Trophoblast cell (in vitro differentiated cells and primary cell): ENCODE data around the gene SDHC.

Source experiments
- DNase-seq, 2 donors: peaks; one replicate each; pipeline ENCODE4 v3.0.0-alpha.2; 2016
- H2AFZ ChIP-seq: 2 replicates; pipeline ENCODE4 v1.6.1; 2013; ENCODE audit warnings: low read length, moderate library complexity, mild to moderate bottlenecking; ENCODE audit not compliant: insufficient read depth, poor library complexity
- H2AK5ac ChIP-seq: 2 replicates; pipeline ENCODE4 v1.6.1; 2013; ENCODE audit warnings: mild to moderate bottlenecking, low read length
- H2BK120ac ChIP-seq: 2 replicates; pipeline ENCODE4 v1.6.1; 2013; ENCODE audit warnings: low read length, mild to moderate bottlenecking, moderate library complexity; ENCODE audit not compliant: insufficient read depth, poor library complexity
- H2BK12ac ChIP-seq: 2 replicates; pipeline ENCODE4 v1.6.1; 2013; ENCODE audit warnings: mild to moderate bottlenecking, low read length, moderate library complexity
- H2BK5ac ChIP-seq: 2 replicates; pipeline ENCODE4 v1.6.1; 2013; ENCODE audit warnings: low read length, low read depth, moderate library complexity, mild to moderate bottlenecking; ENCODE audit not compliant: poor library complexity
- H3K14ac ChIP-seq: 2 replicates; pipeline ENCODE4 v1.6.1; 2013; ENCODE audit warnings: mild to moderate bottlenecking, low read length
- H3K18ac ChIP-seq: 2 replicates; pipeline ENCODE4 v1.6.1; 2013; ENCODE audit warnings: mild to moderate bottlenecking, low read length
- H3K23ac ChIP-seq: 2 replicates; pipeline ENCODE4 v1.6.1; 2013; ENCODE audit warnings: low read length
- H3K27ac ChIP-seq: 2 replicates; pipeline ENCODE4 v1.5.1; 2013; ENCODE audit warnings: low read depth, mild to moderate bottlenecking, inconsistent platforms, low read length, moderate library complexity
- H3K27me3 ChIP-seq: 2 replicates; pipeline ENCODE4 v1.6.1; 2013; ENCODE audit warnings: inconsistent platforms, mild to moderate bottlenecking, low read length, moderate library complexity; ENCODE audit not compliant: insufficient read depth
- H3K36me3 ChIP-seq, 2 experiments: 1 replicate in 1 of 2; 2 replicates in 1 of 2; pipeline ENCODE4 v1.6.1; 2013; ENCODE audit warnings: low read length in 2 of 2, mild to moderate bottlenecking in 2 of 2, moderate library complexity in 1 of 2; ENCODE audit not compliant: insufficient read depth in 2 of 2, control insufficient read depth in 1 of 2
- H3K4ac ChIP-seq: 2 replicates; pipeline ENCODE4 v1.6.1; 2013; ENCODE audit warnings: low read depth, mild to moderate bottlenecking, low read length, moderate library complexity
- H3K4me1 ChIP-seq, 2 experiments: 1 replicate in 1 of 2; 2 replicates in 1 of 2; pipeline ENCODE4 v1.6.1; 2013; ENCODE audit warnings: low read length in 2 of 2, mild to moderate bottlenecking in 2 of 2, moderate library complexity in 1 of 2; ENCODE audit not compliant: insufficient read depth in 2 of 2, control insufficient read depth in 1 of 2
- H3K4me2 ChIP-seq: 2 replicates; pipeline ENCODE4 v1.6.1; 2013; ENCODE audit warnings: inconsistent platforms, mild to moderate bottlenecking, low read length, moderate library complexity
- H3K4me3 ChIP-seq: 2 replicates; pipeline ENCODE4 v1.5.1; 2013; ENCODE audit warnings: mild to moderate bottlenecking, low read depth, low read length, inconsistent platforms
- H3K79me1 ChIP-seq: one replicate; pipeline ENCODE4 v1.6.1; 2013; ENCODE audit warnings: low read length
- H3K79me2 ChIP-seq: 2 replicates; pipeline ENCODE4 v1.6.1; 2013; ENCODE audit warnings: low read length, mild to moderate bottlenecking; ENCODE audit not compliant: control insufficient read depth, insufficient read depth, poor library complexity
- H3K9ac ChIP-seq: 2 replicates; pipeline ENCODE4 v1.6.1; 2013; ENCODE audit warnings: mild to moderate bottlenecking, low read length
- H3K9me3 ChIP-seq: 2 replicates; pipeline ENCODE4 v1.6.1; 2013; ENCODE audit warnings: low read depth, mild to moderate bottlenecking, control low read depth, inconsistent platforms, low read length; ENCODE audit not compliant: insufficient read depth
- H4K12ac ChIP-seq: 2 replicates; pipeline ENCODE4 v1.6.1; 2013; ENCODE audit warnings: low read depth, mild to moderate bottlenecking, low read length, moderate library complexity
- H4K8ac ChIP-seq: 2 replicates; pipeline ENCODE4 v1.6.1; 2013; ENCODE audit warnings: low read depth, mild to moderate bottlenecking, low read length, moderate library complexity
- H4K91ac ChIP-seq: one replicate; pipeline ENCODE4 v1.6.1; 2013; ENCODE audit warnings: low read depth, mild to moderate bottlenecking, low read length, moderate library complexity
- WGBS: extraction: QIAGEN DNeasy Blood & Tissue Kit; methylation state at CpG from one replicate; pipeline ENCODE4 v1.1.7; 2013; ENCODE audit warnings: missing lambda C conversion rate; ENCODE audit not compliant: insufficient read length, insufficient coverage; ENCODE audit errors: extremely low coverage; 5-methylcytosine and 5-hydroxymethylcytosine counted together

SDHC gene

GRCh38 chr1:161297415-161297814, 16.8 kb upstream of the SDHC start:
- Histone ChIP-seq H2AK5ac (no peak overlapping the region), H3K4ac (no peak overlapping the region), H2BK5ac (no peak overlapping the region), H3K27me3 (no peaks in the 10 kb centered on the region), H2AFZ (no peak overlapping the region), H3K4me3 (no peak overlapping the region), H3K36me3 (no peaks in the 10 kb centered on the region), H4K91ac (no peak overlapping the region), H3K18ac (no peak overlapping the region), H3K4me2 (no peak overlapping the region), H3K9me3 (peaks cover 1% of the 10 kb centered on the region), H3K4me1 (no peaks in the 10 kb centered on the region), H3K79me2 (no peaks in the 10 kb centered on the region), H4K8ac (no peak overlapping the region), H2BK12ac (no peak overlapping the region), H3K9ac (no peak overlapping the region), H4K12ac (no peak overlapping the region), H3K79me1 (no peaks in the 10 kb centered on the region), H3K14ac (no peak overlapping the region), H3K23ac (no peak overlapping the region), H2BK120ac (no peak overlapping the region), H3K27ac (no peak overlapping the region)
- no peak for DNase-seq

- no peak overlapping the region for H3K14ac ChIP-seq
- no peak overlapping the region for H3K23ac ChIP-seq
- no peak overlapping the region for H4K8ac ChIP-seq
- H2AK5ac ChIP-seq = no peak overlapping the region
- no CpG with 5 or more reads among the region's 6 CpGs for WGBS
- H3K4me1 ChIP-seq = no peaks in the 10 kb centered on the region
- H3K27ac ChIP-seq = no peak overlapping the region
- H3K27me3 ChIP-seq = no peaks in the 10 kb centered on the region
- no peak overlapping the region for H4K12ac ChIP-seq
- H3K9me3 ChIP-seq = peaks cover 1% of the 10 kb centered on the region
- H3K18ac ChIP-seq = no peak overlapping the region
- H2BK5ac ChIP-seq = no peak overlapping the region
- no peak overlapping the region for H3K4me3 ChIP-seq
- no peaks in the 10 kb centered on the region for H3K79me2 ChIP-seq
- H3K79me1 ChIP-seq = no peaks in the 10 kb centered on the region
- no peak overlapping the region for H3K4me2 ChIP-seq
- H2BK120ac ChIP-seq = no peak overlapping the region
- DNase-seq = no peak
- H4K91ac ChIP-seq = no peak overlapping the region
- no peaks in the 10 kb centered on the region for H3K36me3 ChIP-seq
- H3K9ac ChIP-seq = no peak overlapping the region
- H2BK12ac ChIP-seq = no peak overlapping the region
- H2AFZ ChIP-seq = no peak overlapping the region
- no peak overlapping the region for H3K4ac ChIP-seq
These were observed 16.1 kb upstream of the SDHC start for GRCh38 chr1:161298116-161298515.

GRCh38 chr1:161299347-161299746, 14.8 kb upstream of the SDHC start:
- Histone ChIP-seq H3K9ac (no peak overlapping the region), H4K8ac (no peak overlapping the region), H3K14ac (no peak overlapping the region), H3K18ac (no peak overlapping the region), H2AFZ (no peak overlapping the region), H3K4me2 (no peak overlapping the region), H3K79me2 (no peaks in the 10 kb centered on the region), H3K79me1 (no peaks in the 10 kb centered on the region), H3K9me3 (peaks cover 1% of the 10 kb centered on the region), H4K91ac (no peak overlapping the region), H2AK5ac (no peak overlapping the region), H3K27ac (no peak overlapping the region), H3K4me1 (no peaks in the 10 kb centered on the region), H3K27me3 (no peaks in the 10 kb centered on the region), H3K4ac (no peak overlapping the region), H3K36me3 (no peaks in the 10 kb centered on the region), H3K23ac (no peak overlapping the region), H3K4me3 (no peak overlapping the region), H2BK120ac (no peak overlapping the region), H2BK5ac (no peak overlapping the region), H4K12ac (no peak overlapping the region), H2BK12ac (no peak overlapping the region)
- DNase-seq = no peak
- WGBS = no CpG with 5 or more reads among the region's 9 CpGs

GRCh38 chr1:161300478-161300877, 13.7 kb upstream of the SDHC start:
- H2BK120ac ChIP-seq = no peak overlapping the region
- no peak overlapping the region for H4K8ac ChIP-seq
- no peak overlapping the region for H2BK12ac ChIP-seq
- no peak overlapping the region for H3K4me3 ChIP-seq
- no peak overlapping the region for H4K12ac ChIP-seq
- no peak overlapping the region for H3K4me2 ChIP-seq
- H3K27me3 ChIP-seq = no peaks in the 10 kb centered on the region
- H3K4me1 ChIP-seq = peaks cover 3 to 8% of the 10 kb centered on the region in 2 experiments
- no peak for DNase-seq
- peaks cover 1% of the 10 kb centered on the region for H3K9me3 ChIP-seq
- H2AK5ac ChIP-seq = no peak overlapping the region
- H4K91ac ChIP-seq = no peak overlapping the region
- H3K14ac ChIP-seq = no peak overlapping the region
- no peak overlapping the region for H3K18ac ChIP-seq
- no peak overlapping the region for H3K9ac ChIP-seq
- no peak overlapping the region for H2AFZ ChIP-seq
- WGBS = no CpG with 5 or more reads among the region's 4 CpGs
- no peaks in the 10 kb centered on the region for H3K79me1 ChIP-seq
- no peak overlapping the region for H3K23ac ChIP-seq
- no peak overlapping the region for H3K27ac ChIP-seq
- H3K79me2 ChIP-seq = peaks cover 2% of the 10 kb centered on the region
- no peak overlapping the region for H3K4ac ChIP-seq
- no peaks in the 10 kb centered on the region for H3K36me3 ChIP-seq
- no peak overlapping the region for H2BK5ac ChIP-seq
